NCI-H1105 (cell line): ENCODE data around the gene COL23A1.

Source experiments
- DNase-seq: peaks from one replicate; lab custom pipeline; 2025; lab: John Stamatoyannopoulos, UW

The COL23A1 gene

GRCh38 chr5:178421128-178421527 is 169.1 kb downstream of the COL23A1 start:
- DNase-seq, result no peak

GRCh38 chr5:178420354-178420781 is 169.8 kb downstream of the COL23A1 start:
- DNase-seq, result no peak

- no peak for DNase-seq
Observed at GRCh38 chr5:178419651-178420050, 170.5 kb downstream of the COL23A1 start.

- DNase-seq, result no peak
Observed at GRCh38 chr5:178419196-178419595, 171.0 kb downstream of the COL23A1 start.

GRCh38 chr5:178418471-178419010 is 171.7 kb downstream of the COL23A1 start:
- no peak for DNase-seq

- no peak for DNase-seq
Observed at GRCh38 chr5:178418031-178418430, 172.2 kb downstream of the COL23A1 start.

GRCh38 chr5:178417391-178417811 is 172.8 kb downstream of the COL23A1 start:
- no peak for DNase-seq

GRCh38 chr5:178416919-178417318 is 173.3 kb downstream of the COL23A1 start:
- no peak for DNase-seq

GRCh38 chr5:178416206-178416882 is 173.8 kb downstream of the COL23A1 start:
- DNase-seq, result no peak

GRCh38 chr5:178415353-178415752 is 174.8 kb downstream of the COL23A1 start:
- DNase-seq, result no peak

- DNase-seq, result no peak
Observed at GRCh38 chr5:178413988-178414387, 176.2 kb downstream of the COL23A1 start.

- no peak for DNase-seq
Observed at GRCh38 chr5:178411083-178411482, 179.1 kb downstream of the COL23A1 start.

- no peak for DNase-seq
Observed at GRCh38 chr5:178407646-178408045, 182.5 kb downstream of the COL23A1 start.

- no peak for DNase-seq
Observed at GRCh38 chr5:178404987-178405386, 185.2 kb downstream of the COL23A1 start.

GRCh38 chr5:178403956-178404600 is 186.1 kb downstream of the COL23A1 start:
- DNase-seq, result no peak

GRCh38 chr5:178403351-178403750 is 186.8 kb downstream of the COL23A1 start:
- no peak for DNase-seq

- DNase-seq, result no peak
Observed at GRCh38 chr5:178399701-178400095, 190.5 kb downstream of the COL23A1 start.

GRCh38 chr5:178398901-178399700 is 191.1 kb downstream of the COL23A1 start:
- no peak for DNase-seq

- no peak for DNase-seq
Observed at GRCh38 chr5:178396796-178397720, 193.1 kb downstream of the COL23A1 start.

- no peak for DNase-seq
Observed at GRCh38 chr5:178394074-178394473, 196.1 kb downstream of the COL23A1 start.

GRCh38 chr5:178392931-178393394 is 197.2 kb downstream of the COL23A1 start:
- no peak for DNase-seq
